CD4-positive, alpha-beta T cell treated with Interleukin-12 subunit alpha and Interleukin-12 subunit beta, for 1 hour (primary cell): Measurements from ENCODE around the gene CCND2.

Experiments
- DNase-seq: peaks from one replicate; pipeline ENCODE4 v3.0.0-alpha.2; 2020

CCND2 gene

DNA sequence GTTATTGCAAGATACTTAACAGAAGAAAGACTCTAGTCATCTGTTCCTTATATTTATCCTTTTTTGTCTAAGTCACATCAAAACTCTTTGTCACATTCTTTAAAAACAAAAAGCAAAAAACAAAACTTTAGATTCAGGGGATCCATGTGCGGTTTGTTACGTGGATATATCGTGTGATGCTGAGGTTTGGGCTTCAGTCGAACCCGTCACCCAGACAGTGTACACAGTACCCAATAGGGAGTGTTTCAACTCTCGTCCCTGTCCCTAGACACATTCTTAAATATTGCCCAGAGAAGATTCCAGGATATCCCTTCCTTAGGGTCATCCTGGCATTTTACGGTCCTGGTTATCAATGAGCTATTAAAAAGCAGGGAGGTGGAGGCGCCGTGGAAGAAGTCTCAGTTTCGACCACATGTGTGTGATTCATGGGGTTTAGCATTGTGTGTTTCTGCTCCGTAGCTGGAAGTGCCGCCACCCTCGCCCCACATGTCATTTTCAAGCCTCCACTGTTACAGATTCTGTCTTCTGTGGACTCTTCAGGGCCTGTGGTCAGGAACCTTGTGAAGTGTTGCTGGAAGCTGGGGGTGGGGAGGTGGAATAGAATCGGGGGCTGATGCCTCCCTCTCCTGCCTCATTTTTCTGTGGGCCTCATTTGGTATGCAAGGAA is 19.9 kb downstream of the CCND2 start:
- DNase-seq = peak; percentile 34

DNA sequence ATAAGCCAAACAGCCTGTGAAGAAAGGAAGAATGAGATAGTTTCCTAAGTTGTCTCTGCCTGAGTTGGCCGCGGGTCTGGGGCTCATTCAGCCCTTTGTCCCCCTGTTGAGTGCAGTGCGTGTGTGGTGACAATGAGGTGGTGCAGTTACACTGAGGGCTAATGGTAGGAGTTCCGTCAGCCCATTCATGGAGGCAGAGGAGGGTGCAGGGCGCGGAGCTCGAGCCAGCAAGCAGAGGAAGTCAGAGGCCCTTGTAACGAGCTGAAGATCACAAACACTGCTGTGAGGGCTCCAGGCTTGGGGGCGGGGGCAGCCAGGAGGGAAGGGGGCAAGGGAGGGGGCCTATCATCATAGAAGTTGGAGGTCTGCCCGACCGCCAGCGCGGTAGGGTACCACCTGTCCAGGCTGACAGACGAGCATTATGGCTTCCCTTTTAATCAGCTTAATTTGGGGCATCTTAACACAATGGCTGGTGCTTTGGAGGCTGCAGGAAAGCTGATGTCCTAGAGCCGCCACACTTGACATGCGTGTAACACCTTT is 20.5 kb downstream of the CCND2 start:
- no peak for DNase-seq

DNA sequence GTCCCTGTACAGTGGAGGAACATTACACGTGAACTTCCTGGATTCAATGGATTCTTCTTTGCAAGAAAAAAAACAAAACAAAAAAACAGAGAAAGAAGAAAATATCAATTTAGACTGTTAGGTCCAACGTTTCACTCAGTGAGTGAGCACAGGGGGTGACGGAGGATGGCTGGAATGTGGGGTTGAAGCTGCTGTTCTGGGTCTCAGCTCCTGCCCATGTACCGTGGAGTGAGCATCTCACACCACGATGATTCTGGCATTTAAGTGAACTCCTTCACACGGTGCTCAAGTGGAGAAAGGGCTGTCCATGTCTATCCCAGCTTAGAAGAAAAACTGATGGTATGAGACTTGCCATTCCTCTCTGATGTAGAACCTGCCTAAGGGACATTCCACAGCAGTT is 23.2 kb downstream of the CCND2 start:
- no peak for DNase-seq

DNA sequence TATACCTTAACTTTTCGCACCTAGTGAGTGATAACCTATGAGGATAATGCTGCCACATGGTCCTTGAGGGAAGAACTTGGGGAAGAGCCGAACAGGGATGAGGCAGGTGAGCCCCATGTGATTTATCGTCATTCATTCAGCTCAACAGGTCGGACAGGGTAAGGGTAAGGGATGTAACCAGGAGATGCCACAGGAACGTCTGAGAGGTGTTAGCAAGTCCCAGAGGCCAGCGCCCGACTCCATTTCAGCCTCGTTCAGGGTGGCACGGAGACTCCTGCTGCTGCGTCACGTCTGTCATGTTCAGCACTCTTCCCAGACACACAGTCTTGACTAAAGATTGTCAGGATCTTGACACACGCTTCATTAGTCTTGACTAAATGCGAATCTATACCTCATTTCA is 24.1 kb downstream of the CCND2 start:
- DNase-seq = no peak

DNA sequence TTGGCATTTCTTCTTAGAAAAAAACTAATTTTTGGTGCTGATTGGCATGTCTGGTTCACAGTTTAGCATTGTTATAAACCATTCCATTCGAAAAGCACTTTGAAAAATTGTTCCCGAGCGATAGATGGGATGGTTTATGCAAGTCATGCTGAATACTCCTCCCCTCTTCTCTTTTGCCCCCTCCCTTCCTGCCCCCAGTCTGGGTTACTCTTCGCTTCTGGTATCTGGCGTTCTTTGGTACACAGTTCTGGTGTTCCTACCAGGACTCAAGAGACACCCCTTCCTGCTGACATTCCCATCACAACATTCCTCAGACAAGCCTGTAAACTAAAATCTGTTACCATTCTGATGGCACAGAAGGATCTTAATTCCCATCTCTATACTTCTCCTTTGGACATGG is 27.3 kb downstream of the CCND2 start:
- no peak for DNase-seq

DNA sequence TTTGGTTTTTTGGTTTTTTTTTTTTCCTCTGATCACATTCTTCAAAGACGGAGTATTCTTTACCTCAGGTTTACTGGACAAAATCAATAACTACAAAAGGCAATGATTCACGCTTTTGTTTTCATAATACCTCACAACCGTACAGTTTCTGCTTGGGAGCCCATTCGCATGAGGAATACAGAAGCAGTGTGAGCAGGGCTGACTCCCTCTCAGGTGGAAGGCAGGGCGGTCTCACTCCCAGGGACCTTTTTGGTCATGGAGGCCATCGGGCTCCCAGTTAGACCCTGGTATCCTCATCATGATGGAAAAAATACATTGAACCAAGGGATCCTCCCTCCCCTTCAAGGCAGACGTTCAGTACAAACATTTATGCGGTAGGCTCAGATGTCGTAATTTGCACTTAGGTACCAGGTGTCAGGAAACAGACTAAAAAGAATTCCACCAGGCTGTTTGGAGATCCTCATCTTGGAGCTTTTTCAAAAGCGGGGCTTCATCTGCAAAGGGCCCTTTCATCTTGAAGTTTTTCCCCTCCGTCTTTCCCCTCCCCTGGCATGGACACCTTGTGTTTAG is 28.5 kb downstream of the CCND2 start:
- DNase-seq = no peak

DNA sequence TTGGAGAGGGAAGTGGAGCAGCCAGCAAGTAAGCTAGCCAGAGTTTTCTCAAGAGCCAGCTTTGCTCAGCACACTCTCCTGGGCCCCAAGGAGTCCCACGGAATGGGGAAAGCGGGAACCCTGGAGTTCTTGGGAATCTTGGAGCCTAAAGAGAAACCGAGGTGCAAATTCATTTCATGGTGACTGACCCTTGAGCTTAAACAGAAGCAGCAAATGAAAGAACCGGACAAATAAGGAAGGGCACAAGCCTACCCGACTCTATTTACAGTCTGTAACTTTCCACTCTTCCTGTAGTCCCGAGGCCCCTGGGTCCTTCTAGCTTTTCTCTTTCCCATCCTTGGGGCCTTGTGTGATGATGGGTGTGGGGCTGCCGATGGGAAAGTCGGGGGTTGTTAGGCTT is 29.3 kb downstream of the CCND2 start:
- no peak for DNase-seq

DNA sequence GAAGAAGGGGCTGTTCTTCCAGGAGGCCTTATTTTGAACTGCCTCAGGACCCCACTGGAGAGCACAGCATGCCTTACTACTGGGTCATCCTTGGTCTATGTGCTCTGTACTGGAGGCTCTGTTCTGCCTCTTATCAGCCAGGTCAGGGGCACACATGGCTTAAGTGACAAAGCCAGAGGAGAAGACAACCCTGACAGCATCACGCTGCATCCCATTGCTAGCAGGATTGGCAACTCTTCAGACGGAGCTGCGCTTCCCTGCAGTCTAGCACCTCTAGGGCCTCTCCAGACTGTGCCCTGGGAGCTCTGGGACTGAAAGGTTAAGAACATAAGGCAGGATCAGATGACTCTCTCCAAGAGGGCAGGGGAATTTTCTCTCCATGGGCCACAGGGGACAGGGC is 30.2 kb downstream of the CCND2 start:
- DNase-seq = no peak

DNA sequence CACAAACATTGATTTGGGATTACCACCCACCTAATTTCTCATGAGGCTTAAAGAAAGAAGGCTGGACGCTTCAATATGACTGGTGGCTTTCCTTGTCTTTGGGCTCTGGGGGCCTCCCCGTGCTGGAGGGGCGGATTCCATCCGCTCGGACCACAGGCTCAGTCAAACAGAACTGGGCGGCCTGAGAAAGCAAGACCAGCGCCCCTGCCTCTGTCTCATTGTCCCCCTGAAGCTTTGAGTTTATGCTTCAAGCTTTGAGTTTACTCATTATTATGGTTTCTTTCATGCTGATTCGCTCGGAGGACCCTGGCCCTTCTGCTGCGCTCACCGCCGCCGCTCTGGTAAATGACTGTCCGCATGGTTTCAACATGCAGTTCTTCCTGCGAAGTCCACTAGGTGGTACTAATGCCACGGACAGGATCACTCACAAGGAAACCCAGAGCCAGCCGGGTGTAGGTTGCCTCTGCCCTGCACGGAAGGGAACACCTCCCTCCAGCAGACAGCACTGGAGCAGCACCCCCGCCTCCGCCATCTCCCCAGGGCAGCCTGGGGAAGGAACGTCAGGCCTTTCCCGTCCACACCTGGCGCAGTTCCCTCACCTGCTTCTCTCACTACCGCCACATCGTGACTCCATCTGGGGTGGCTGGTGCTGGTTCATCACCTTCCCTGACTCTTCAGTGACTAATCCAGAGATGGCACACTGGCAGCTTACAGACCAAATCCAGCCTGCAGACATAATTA is 34.2 kb downstream of the CCND2 start:
- DNase-seq = no peak

DNA sequence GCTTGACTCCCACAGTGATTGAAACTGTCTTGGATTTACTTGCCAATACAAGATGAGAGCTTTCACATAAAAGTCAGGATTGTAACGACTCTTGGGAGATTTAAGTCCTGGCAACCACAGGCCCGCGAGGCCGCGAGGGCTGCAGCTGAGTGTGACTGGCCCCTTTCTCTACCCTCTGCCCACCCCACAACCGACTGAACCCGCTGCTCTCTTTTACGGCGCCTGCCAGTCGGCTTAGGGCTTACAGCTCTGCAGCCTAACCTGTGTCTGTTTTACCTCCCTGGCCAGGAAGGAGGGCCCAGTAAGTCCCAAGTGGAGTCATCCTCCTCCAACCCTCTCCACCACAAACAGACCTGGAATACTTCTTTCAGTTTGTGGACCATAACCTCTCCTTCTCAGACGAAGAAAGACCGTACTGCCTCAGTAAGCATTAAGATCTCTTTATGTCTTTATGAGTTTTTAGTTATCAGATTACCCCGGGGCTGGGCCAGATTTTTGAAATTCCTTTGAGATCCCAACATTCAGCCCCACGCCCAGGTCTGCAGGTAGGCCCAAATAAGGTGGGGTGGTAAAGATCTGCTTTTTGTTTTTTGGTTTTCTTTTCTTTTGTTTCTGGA is 34.9 kb downstream of the CCND2 start:
- DNase-seq = no peak

DNA sequence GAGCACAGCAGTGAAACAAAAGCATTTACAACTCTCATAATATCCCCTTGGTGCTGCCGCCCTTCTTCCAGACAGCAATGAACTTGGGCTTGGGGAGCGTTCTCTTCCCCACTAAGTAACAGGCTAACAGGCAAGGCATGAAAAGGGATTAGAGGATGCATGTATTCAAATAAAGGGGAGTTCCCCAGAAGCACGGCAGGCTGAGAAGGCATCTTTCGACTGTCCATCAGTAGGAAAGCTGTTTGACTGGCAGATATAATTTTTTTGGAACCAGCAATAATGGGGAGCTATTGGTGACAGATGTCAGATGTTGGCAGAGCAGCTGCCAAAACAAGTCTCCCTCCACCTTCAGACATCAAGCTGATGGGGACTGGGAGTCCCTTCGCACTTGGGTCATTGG is 38.2 kb downstream of the CCND2 start:
- no peak for DNase-seq

DNA sequence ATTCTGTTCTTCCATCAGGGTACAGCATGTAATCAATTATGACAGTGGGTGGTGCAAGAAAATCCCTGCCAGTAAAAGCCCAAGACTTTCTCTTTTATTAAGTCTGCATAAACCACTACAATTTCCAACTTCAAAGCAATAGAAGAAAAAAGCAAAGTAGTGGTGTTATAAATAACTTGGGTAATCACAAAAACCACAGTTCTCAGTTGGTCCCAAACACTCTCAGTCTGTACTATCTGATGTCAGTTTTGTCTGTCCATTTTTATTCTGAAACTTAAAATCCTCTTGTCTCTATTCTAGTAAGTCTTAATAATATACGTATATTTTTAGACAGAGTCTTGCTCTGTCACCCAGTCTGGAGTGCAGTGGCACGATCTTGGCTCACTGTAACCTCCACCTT is 38.7 kb downstream of the CCND2 start:
- no peak for DNase-seq

DNA sequence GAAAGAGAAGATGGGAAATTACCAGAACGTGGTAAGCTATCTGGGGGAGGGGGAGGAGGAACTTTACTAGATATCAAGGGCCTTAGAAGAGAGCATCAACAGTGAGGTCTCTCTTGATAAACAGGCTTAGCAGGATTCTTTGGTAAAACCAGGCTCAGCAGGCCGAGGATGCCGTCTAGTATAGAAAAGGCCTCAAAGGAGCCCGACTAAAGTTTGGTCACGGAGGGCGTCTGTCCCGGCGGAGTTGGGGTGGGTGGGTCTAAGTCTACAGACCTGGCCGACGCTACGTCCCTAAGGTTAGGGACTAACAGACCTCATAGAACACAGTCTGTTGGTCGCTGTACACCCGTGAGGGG is 46.9 kb downstream of the CCND2 start:
- no peak for DNase-seq

DNA sequence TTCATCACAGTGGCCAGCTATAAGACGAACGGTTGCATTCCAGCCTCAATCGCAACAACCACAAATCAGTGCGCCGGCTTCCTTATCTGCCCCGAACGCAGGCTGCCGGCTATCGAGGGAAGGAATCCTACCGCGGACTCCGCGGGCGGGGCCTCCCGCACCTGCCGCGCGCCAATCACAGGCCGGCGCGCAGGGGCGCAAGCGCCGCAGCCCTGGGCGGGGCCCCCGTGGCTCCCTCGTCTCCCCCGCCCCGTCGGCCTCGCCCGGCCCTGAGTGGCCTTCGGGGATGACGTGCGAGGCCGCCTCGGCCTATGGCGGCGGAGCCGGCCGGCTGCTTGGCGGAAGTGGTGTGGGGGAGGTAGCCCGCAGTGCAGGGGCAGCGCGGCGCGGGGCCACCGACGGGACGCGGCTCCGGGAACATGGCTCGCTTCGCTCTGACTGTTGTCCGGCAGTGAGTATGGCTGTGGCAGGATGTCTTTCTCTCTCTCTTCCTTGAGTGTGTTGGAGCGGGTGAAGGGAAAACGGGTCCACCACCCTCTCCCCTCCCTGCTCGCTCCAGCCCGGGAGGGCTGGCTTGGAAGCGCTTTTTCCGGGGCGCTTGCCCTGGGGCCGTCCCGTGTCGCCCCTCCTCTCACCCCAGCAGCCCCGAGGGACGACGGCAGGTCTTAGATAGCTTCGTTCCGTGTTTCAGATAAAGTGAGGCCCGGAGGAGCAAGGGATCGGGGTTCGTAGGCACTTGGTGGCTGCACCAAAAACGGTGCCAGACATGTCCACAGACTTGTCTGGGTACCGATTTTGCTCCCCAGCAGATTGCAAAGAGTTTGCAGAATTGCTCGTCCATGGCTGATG is 47.5 kb downstream of the CCND2 start, which contains the start of gene TIGAR:
TSS of gene TIGAR (plus strand) at position 361 of the 849 bp plus-strand sequence. CDS start at position 420, 59 bp downstream.
- peak; percentile 91 for DNase-seq

DNA sequence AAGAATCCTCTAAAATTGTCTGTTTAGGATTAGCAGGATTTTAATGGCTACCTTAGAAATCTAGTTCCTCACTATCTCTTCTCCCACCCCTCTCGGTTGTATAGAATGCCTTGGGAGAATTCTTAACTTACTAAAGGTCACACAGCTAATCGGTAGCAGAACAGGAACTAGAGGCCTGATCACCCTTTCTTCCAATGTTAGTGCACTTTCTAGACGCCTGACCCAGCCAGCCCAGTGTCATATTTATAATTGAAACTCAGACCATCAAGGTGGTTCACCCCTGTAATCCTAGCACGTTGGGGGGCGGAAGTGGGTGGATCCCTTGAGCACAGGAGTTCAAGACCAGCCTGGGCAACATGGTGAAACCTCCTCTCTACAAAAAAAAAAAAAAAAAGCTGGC is 49.2 kb downstream of the CCND2 start:
- no peak for DNase-seq
